Measurements from ENCODE around the gene PTOV1. TPM values are rescaled to one million over a fixed set of nuclear protein-coding genes. Genes with fewer than 3 reads are reported as not detected.

PTOV1 gene
- total RNA-seq, 1 experiment from 2014 or later = 331 TPM

GRCh38 chr19:49835562-49835961 is 15.4 kb upstream of the PTOV1 start:
- peaks cover 87% of the 10 kb centered on the region for H3K36me3 ChIP-seq (ENCODE audit: insufficient read depth, low read length, poor library complexity, severe bottlenecking)
- no peaks in the 10 kb centered on the region for H3K9me3 ChIP-seq (ENCODE audit: low read depth, low read length, poor library complexity, severe bottlenecking)
- H3K27me3 ChIP-seq (replicated peaks; ENCODE audit: insufficient read depth, low read depth, low read length, poor library complexity) = no peaks in the 10 kb centered on the region
- ChIA-PET CTCF (no interaction called here), POLR2A (ENCODE audit: low non-redundant PET) (no interaction called here)
- no peaks in the 10 kb centered on the region for H3K4me1 ChIP-seq (ENCODE audit: insufficient read depth, low read length, poor library complexity, severe bottlenecking)
- no peak overlapping the region for H3K4me3 ChIP-seq (ENCODE audit: low read depth, low read length, poor library complexity, severe bottlenecking)
- H3K27ac ChIP-seq (ENCODE audit: low read depth, low read length, poor library complexity, severe bottlenecking) = no peak overlapping the region
- DNase-seq (ENCODE audit: low spot score) = no peak
- BruUV-seq (replicated peaks) = no TSS peak
- TF ChIP-seq EZH2 (IDR thresholded peaks at IDR 0.05; ENCODE audit: borderline replicate concordance, low read depth, low read length, poor library complexity, severe bottlenecking) = no peak
- no peak for TF ChIP-seq CTCF (conservative IDR thresholded peaks at IDR 0.05; ENCODE audit: low read depth, low read length)
- intact Hi-C loops (cut with micrococcal nuclease; ENCODE audit: unreplicated experiment) = no loop called here

GRCh38 chr19:49836176-49837008 is 14.6 kb upstream of the PTOV1 start:
- Histone ChIP-seq H3K27ac (ENCODE audit: low read depth, low read length, poor library complexity, severe bottlenecking) (no peak overlapping the region), H3K4me1 (ENCODE audit: insufficient read depth, low read length, poor library complexity, severe bottlenecking) (no peaks in the 10 kb centered on the region), H3K36me3 (ENCODE audit: insufficient read depth, low read length, poor library complexity, severe bottlenecking) (peaks cover 87% of the 10 kb centered on the region), H3K27me3 (replicated peaks; ENCODE audit: insufficient read depth, low read depth, low read length, poor library complexity) (no peaks in the 10 kb centered on the region), H3K4me3 (ENCODE audit: low read depth, low read length, poor library complexity, severe bottlenecking) (no peak overlapping the region), H3K9me3 (ENCODE audit: low read depth, low read length, poor library complexity, severe bottlenecking) (no peaks in the 10 kb centered on the region)
- DNase-seq (ENCODE audit: low spot score) = no peak
- ChIA-PET CTCF (no interaction called here), POLR2A (ENCODE audit: low non-redundant PET) (no interaction called here)
- no peak for TF ChIP-seq CTCF (conservative IDR thresholded peaks at IDR 0.05; ENCODE audit: low read depth, low read length)
- TF ChIP-seq EZH2 (IDR thresholded peaks at IDR 0.05; ENCODE audit: borderline replicate concordance, low read depth, low read length, poor library complexity, severe bottlenecking) = no peak
- intact Hi-C loops (cut with micrococcal nuclease; ENCODE audit: unreplicated experiment) = no loop called here
- no TSS peak for BruUV-seq (replicated peaks)

- H3K27ac ChIP-seq (ENCODE audit: low read depth, low read length, poor library complexity, severe bottlenecking) = no peak overlapping the region
- ChIA-PET POLR2A (ENCODE audit: low non-redundant PET) (no interaction called here), CTCF (no interaction called here)
- intact Hi-C loops (cut with micrococcal nuclease; ENCODE audit: unreplicated experiment) = no loop called here
- H3K4me3 ChIP-seq (ENCODE audit: low read depth, low read length, poor library complexity, severe bottlenecking) = no peak overlapping the region
- peaks cover 82% of the 10 kb centered on the region for H3K36me3 ChIP-seq (ENCODE audit: insufficient read depth, low read length, poor library complexity, severe bottlenecking)
- H3K9me3 ChIP-seq (ENCODE audit: low read depth, low read length, poor library complexity, severe bottlenecking) = no peaks in the 10 kb centered on the region
- TF ChIP-seq EZH2 (IDR thresholded peaks at IDR 0.05; ENCODE audit: borderline replicate concordance, low read depth, low read length, poor library complexity, severe bottlenecking) (no peak), CTCF (conservative IDR thresholded peaks at IDR 0.05; ENCODE audit: low read depth, low read length) (no peak)
- DNase-seq (ENCODE audit: low spot score) = no peak
- H3K4me1 ChIP-seq (ENCODE audit: insufficient read depth, low read length, poor library complexity, severe bottlenecking) = no peaks in the 10 kb centered on the region
- no peaks in the 10 kb centered on the region for H3K27me3 ChIP-seq (replicated peaks; ENCODE audit: insufficient read depth, low read depth, low read length, poor library complexity)
- no TSS peak for BruUV-seq (replicated peaks)
Measured at GRCh38 chr19:49837009-49837310, 14.0 kb upstream of the PTOV1 start.
